ENCODE data around the gene BPIFB3.

DNA sequence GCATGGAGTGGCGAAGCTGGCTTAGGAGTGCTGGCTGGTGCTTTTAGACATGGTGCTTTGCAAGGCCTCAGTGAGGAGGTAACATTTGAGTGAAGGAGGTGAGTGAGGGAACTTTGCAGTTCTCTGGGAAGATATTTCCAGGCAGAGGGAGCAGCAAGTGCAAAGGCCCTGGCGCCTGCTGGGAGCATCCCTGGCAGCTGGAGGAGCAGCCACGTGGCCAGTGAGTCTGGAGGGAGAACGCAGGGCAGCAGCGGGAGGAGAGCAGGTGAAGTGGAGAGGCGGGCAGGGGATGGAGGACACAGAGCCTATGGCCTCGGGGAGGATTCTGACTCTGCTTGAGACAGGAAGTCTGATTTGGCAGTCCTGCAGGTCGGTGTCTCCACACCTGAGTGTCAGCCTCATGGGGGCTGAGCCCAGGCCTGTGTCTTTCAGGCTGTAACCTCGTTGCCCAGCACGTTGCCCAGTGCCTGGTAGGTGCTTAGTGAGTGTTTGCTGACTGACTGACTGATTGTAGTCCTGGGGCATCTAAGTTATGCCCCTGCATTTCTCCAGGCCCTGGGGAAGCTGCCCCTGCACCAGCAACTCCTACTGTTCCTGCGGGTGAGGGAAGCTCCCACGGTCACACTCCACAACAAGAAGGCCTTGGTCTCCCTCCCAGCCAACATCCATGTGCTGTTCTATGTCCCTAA lies 14.7 kb downstream of the BPIFB3 start:
- TF ChIP-seq, protein P1, sequence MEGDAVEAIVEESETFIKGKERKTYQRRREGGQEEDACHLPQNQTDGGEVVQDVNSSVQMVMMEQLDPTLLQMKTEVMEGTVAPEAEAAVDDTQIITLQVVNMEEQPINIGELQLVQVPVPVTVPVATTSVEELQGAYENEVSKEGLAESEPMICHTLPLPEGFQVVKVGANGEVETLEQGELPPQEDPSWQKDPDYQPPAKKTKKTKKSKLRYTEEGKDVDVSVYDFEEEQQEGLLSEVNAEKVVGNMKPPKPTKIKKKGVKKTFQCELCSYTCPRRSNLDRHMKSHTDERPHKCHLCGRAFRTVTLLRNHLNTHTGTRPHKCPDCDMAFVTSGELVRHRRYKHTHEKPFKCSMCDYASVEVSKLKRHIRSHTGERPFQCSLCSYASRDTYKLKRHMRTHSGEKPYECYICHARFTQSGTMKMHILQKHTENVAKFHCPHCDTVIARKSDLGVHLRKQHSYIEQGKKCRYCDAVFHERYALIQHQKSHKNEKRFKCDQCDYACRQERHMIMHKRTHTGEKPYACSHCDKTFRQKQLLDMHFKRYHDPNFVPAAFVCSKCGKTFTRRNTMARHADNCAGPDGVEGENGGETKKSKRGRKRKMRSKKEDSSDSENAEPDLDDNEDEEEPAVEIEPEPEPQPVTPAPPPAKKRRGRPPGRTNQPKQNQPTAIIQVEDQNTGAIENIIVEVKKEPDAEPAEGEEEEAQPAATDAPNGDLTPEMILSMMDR (IDR thresholded peaks at IDR 0.05) = no peak
- TF ChIP-seq POLR2A (IDR thresholded peaks at IDR 0.05) = no peak

Data from Peyer's patch (tissue), 4 donors.